Tibial nerve (tissue), 4 donors: Measurements from ENCODE around the gene SENP6.

Experiments
- EP300 ChIP-seq, 2 donors: sonication (generic); formaldehyde crosslinking; IDR thresholded peaks; one replicate each; pipeline ENCODE4 v1.6.1; 2017; ENCODE audit warnings: antibody characterized with exemption in 2 of 2, mild to moderate bottlenecking in 1 of 2
- POLR2A ChIP-seq, 2 donors: fragments of 450-650 bp; IDR thresholded peaks; one replicate each; pipeline ENCODE4 v1.6.1; 2017; ENCODE audit warnings: antibody characterized with exemption in 2 of 2, mild to moderate bottlenecking in 2 of 2, moderate library complexity in 2 of 2
- TF ChIP-seq, protein P1 (sequence below), 5 experiments: fragments of 200-600 bp in 3 of 5; fragments of 450-650 bp in 2 of 5; sonication (generic) in 3 of 5; IDR thresholded peaks; one replicate each; pipeline ENCODE4 v1.5.1; 2016 to 2019; ENCODE audit warnings: antibody characterized with exemption in 5 of 5, mild to moderate bottlenecking in 3 of 5, moderate library complexity in 2 of 5

DNA sequence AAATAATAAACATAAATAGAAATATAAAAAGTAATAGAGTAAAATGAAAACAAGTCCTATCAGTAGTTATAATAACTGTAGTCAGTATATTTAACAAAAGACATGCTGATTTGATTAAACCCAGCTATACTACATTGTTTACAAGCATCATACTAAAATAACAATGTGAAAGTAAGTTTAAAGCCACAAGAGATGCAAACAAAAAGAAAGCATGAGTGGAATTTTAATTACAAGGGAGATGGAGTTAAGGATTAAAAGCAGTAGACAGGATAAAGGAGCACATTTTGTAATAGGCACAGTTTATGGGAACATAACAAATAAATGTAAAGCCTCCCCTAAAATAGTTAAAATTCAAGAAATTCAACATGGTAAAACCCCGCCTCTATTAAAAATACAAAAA lies 41.5 kb downstream of the SENP6 start:
- TF ChIP-seq, protein P1, sequence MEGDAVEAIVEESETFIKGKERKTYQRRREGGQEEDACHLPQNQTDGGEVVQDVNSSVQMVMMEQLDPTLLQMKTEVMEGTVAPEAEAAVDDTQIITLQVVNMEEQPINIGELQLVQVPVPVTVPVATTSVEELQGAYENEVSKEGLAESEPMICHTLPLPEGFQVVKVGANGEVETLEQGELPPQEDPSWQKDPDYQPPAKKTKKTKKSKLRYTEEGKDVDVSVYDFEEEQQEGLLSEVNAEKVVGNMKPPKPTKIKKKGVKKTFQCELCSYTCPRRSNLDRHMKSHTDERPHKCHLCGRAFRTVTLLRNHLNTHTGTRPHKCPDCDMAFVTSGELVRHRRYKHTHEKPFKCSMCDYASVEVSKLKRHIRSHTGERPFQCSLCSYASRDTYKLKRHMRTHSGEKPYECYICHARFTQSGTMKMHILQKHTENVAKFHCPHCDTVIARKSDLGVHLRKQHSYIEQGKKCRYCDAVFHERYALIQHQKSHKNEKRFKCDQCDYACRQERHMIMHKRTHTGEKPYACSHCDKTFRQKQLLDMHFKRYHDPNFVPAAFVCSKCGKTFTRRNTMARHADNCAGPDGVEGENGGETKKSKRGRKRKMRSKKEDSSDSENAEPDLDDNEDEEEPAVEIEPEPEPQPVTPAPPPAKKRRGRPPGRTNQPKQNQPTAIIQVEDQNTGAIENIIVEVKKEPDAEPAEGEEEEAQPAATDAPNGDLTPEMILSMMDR (IDR thresholded peaks at IDR 0.05) = no peak
- TF ChIP-seq POLR2A (IDR thresholded peaks at IDR 0.05) = no peak
- no peak for TF ChIP-seq EP300 (IDR thresholded peaks at IDR 0.05)
